H9 (cell line): Measurements from ENCODE around the gene CCDC33. TPM values are rescaled to one million over a fixed set of nuclear protein-coding genes. Genes with fewer than 3 reads are reported as not detected.

ENCODE experiments used
- DNase-seq: peaks from one replicate; pipeline ENCODE4 v3.0.0-alpha.2; 2017
- H2AFZ ChIP-seq: one replicate; pipeline ENCODE4 v1.6.1; 2013; ENCODE audit warnings: mild to moderate bottlenecking, low read length, control low read depth, moderate library complexity
- H2AK5ac ChIP-seq: 2 replicates; pipeline ENCODE4 v1.6.1; 2013; ENCODE audit warnings: low read length, control low read depth, mixed read lengths; ENCODE audit not compliant: insufficient read length
- H2BK120ac ChIP-seq: one replicate; pipeline ENCODE4 v1.6.1; 2013; ENCODE audit warnings: low read depth, mild to moderate bottlenecking, low read length, control low read depth, inconsistent platforms; ENCODE audit not compliant: poor library complexity, severe bottlenecking
- H2BK12ac ChIP-seq: 2 replicates; pipeline ENCODE4 v1.6.1; 2013; ENCODE audit warnings: low read length, control low read depth, mixed read lengths, low read depth; ENCODE audit not compliant: insufficient read length
- H2BK15ac ChIP-seq: 2 replicates; pipeline ENCODE4 v1.6.1; 2013; ENCODE audit warnings: low read depth, low read length, control low read depth
- H2BK20ac ChIP-seq: one replicate; pipeline ENCODE4 v1.6.1; 2013; ENCODE audit warnings: low read depth, mild to moderate bottlenecking, low read length, control low read depth, inconsistent platforms; ENCODE audit not compliant: poor library complexity, severe bottlenecking
- H2BK5ac ChIP-seq: 2 replicates; pipeline ENCODE4 v1.6.1; 2013; ENCODE audit warnings: low read length, control low read depth, mixed read lengths; ENCODE audit not compliant: insufficient read length
- H3K14ac ChIP-seq: 2 replicates; pipeline ENCODE4 v1.6.1; 2013; ENCODE audit warnings: low read length, control low read depth; ENCODE audit not compliant: insufficient read depth
- H3K18ac ChIP-seq: 2 replicates; pipeline ENCODE4 v1.6.1; 2013; ENCODE audit warnings: low read depth, mild to moderate bottlenecking, mixed read lengths, low read length, control low read depth; ENCODE audit not compliant: insufficient read length
- H3K23ac ChIP-seq: 2 replicates; pipeline ENCODE4 v1.6.1; 2013; ENCODE audit warnings: low read length, control low read depth, mixed read lengths, low read depth; ENCODE audit not compliant: insufficient read length
- H3K23me2 ChIP-seq: 2 replicates; pipeline ENCODE4 v1.6.1; 2013; ENCODE audit warnings: low read depth, mild to moderate bottlenecking, mixed read lengths, low read length, control low read depth; ENCODE audit not compliant: insufficient read length, poor library complexity, severe bottlenecking
- H3K27ac ChIP-seq: 2 replicates; pipeline ENCODE4 v1.5.1; 2013; ENCODE audit warnings: low read length, control low read depth, mixed read lengths, low read depth; ENCODE audit not compliant: insufficient read length
- H3K27me3 ChIP-seq: 2 replicates; pipeline ENCODE4 v1.6.1; 2013; ENCODE audit warnings: low read length, control low read depth, inconsistent platforms; ENCODE audit not compliant: insufficient read depth
- H3K4ac ChIP-seq: 2 replicates; pipeline ENCODE4 v1.6.1; 2013; ENCODE audit warnings: low read depth, mild to moderate bottlenecking, control low read depth, inconsistent platforms, low read length, moderate library complexity
- H3K4me1 ChIP-seq: 2 replicates; pipeline ENCODE4 v1.6.1; 2013; ENCODE audit warnings: low read length, control low read depth, inconsistent platforms; ENCODE audit not compliant: insufficient read depth
- H3K4me2 ChIP-seq: 2 replicates; pipeline ENCODE4 v1.6.1; 2013; ENCODE audit warnings: low read length, control low read depth, mixed read lengths; ENCODE audit not compliant: insufficient read length, insufficient read depth
- H3K56ac ChIP-seq: 2 replicates; pipeline ENCODE4 v1.6.1; 2013; ENCODE audit warnings: low read depth, mild to moderate bottlenecking, mixed read lengths, low read length, control low read depth; ENCODE audit not compliant: insufficient read length
- H3K79me1 ChIP-seq: 2 replicates; pipeline ENCODE4 v1.6.1; 2013; ENCODE audit warnings: low read depth, mild to moderate bottlenecking, moderate library complexity, low read length, control low read depth, inconsistent platforms; ENCODE audit not compliant: insufficient read depth, poor library complexity, severe bottlenecking
- H3K79me2 ChIP-seq: 2 replicates; pipeline ENCODE4 v1.6.1; 2013; ENCODE audit warnings: low read length, control low read depth, inconsistent platforms; ENCODE audit not compliant: insufficient read depth
- H3K9ac ChIP-seq: 2 replicates; pipeline ENCODE4 v1.6.1; 2013; ENCODE audit warnings: low read length, control low read depth, mixed read lengths; ENCODE audit not compliant: insufficient read length; ENCODE audit errors: extremely low read depth
- H3K9me3 ChIP-seq: one replicate; pipeline ENCODE4 v1.6.1; 2013; ENCODE audit warnings: low read depth, low read length, inconsistent platforms; ENCODE audit not compliant: control insufficient read depth
- H3T11ph ChIP-seq: one replicate; pipeline ENCODE4 v1.6.1; 2013; ENCODE audit warnings: mild to moderate bottlenecking, low read length, control low read depth, inconsistent platforms
- H4K20me1 ChIP-seq: one replicate; pipeline ENCODE4 v1.6.1; 2013; ENCODE audit not compliant: control insufficient read depth, insufficient read length, insufficient read depth
- H4K5ac ChIP-seq: 2 replicates; pipeline ENCODE4 v1.6.1; 2013; ENCODE audit warnings: low read depth, mild to moderate bottlenecking, mixed read lengths, low read length, control low read depth; ENCODE audit not compliant: insufficient read length
- H4K8ac ChIP-seq: replicated peaks from 2 replicates; pipeline ENCODE4 v1.6.1; 2013; ENCODE audit warnings: low read length, control low read depth, mixed read lengths, low read depth; ENCODE audit not compliant: insufficient read length
- H4K91ac ChIP-seq: 2 replicates; pipeline ENCODE4 v1.6.1; 2013; ENCODE audit warnings: low read depth, mild to moderate bottlenecking, moderate library complexity, mixed read lengths, low read length, control low read depth; ENCODE audit not compliant: insufficient read length
- H3K27ac Mint-ChIP-seq, 3 experiments: 2 replicates in 2 of 3; 3 replicates in 1 of 3; pipeline ENCODE4 v1.8.0; 2020 to 2021; ENCODE audit warnings: mixed read lengths in 3 of 3, mild to moderate bottlenecking in 1 of 3, moderate library complexity in 1 of 3
- H3K27me3 Mint-ChIP-seq: 2 replicates; pipeline ENCODE4 v1.8.0; 2021; ENCODE audit warnings: low read depth, mild to moderate bottlenecking, moderate library complexity, mixed read lengths
- H3K36me3 Mint-ChIP-seq, 3 experiments: 2 replicates in 2 of 3; 3 replicates in 1 of 3; pipeline ENCODE4 v1.8.0; 2020 to 2021; ENCODE audit warnings: low read depth in 3 of 3, mixed read lengths in 3 of 3; ENCODE audit not compliant: insufficient read depth in 1 of 3
- H3K4me1 Mint-ChIP-seq, 2 experiments: 2 replicates each; pipeline ENCODE4 v1.8.0; 2020; ENCODE audit warnings: mixed read lengths in 2 of 2
- H3K4me3 Mint-ChIP-seq, 2 experiments: 2 replicates in 1 of 2; 3 replicates in 1 of 2; pipeline ENCODE4 v1.8.0; 2020 to 2021; ENCODE audit warnings: mild to moderate bottlenecking in 2 of 2, mixed read lengths in 2 of 2, moderate library complexity in 1 of 2
- H3K9me3 Mint-ChIP-seq, 2 experiments: 2 replicates in 1 of 2; 3 replicates in 1 of 2; pipeline ENCODE4 v1.8.0; 2020; ENCODE audit warnings: mild to moderate bottlenecking in 2 of 2, mixed read lengths in 2 of 2, moderate library complexity in 1 of 2
- whole genome bisulfite sequencing: extraction: QIAGEN DNeasy Blood & Tissue Kit; methylation state at CpG from one replicate; pipeline ENCODE4 v1.1.7; 2013; ENCODE audit warnings: missing lambda C conversion rate, low lambda C conversion rate, mixed read lengths; ENCODE audit not compliant: insufficient read length; ENCODE audit errors: extremely low coverage; 5-methylcytosine and 5-hydroxymethylcytosine counted together
- total RNA-seq: library from RNA; stranded (reverse); gene quantifications from 2 replicates; pipeline ENCODE4 v1.2.1, GENCODE V29; 2021
- TF ChIP-seq, protein P1 (sequence below): fragments of 200-600 bp; sonication (generic); conservative IDR thresholded peaks from 3 replicates; pipeline ENCODE4 v1.8.0; 2021; ENCODE audit warnings: antibody characterized with exemption, mild to moderate bottlenecking

CCDC33 gene
- total RNA-seq, 1 experiment from 2014 or later, result 4.6 TPM

- no peak overlapping the region for H3K18ac ChIP-seq
- H2BK12ac ChIP-seq, result no peak overlapping the region
- H2BK20ac ChIP-seq, result no peak overlapping the region
- no peak overlapping the region for H2BK5ac ChIP-seq
- H3K9me3 ChIP-seq, result no peaks in the 10 kb centered on the region
- no peak overlapping the region for H2BK120ac ChIP-seq
- Mint-ChIP-seq H3K27ac (no peak overlapping the region), H3K4me1 (peaks cover 0 to 9% of the 10 kb centered on the region in 2 experiments), H3K4me3 (no peak overlapping the region), H3K27me3 (peaks cover 2% of the 10 kb centered on the region), H3K36me3 (no peaks in the 10 kb centered on the region; a peak in 2 of 7 replicates), H3K9me3 (no peaks in the 10 kb centered on the region)
- no peaks in the 10 kb centered on the region for H4K20me1 ChIP-seq
- H3K27ac ChIP-seq, result no peak overlapping the region
- H3T11ph ChIP-seq, result no peak overlapping the region
- no peak overlapping the region for H3K9ac ChIP-seq
- H3K79me1 ChIP-seq, result no peaks in the 10 kb centered on the region
- H4K8ac ChIP-seq, result no peak overlapping the region
- no peak overlapping the region for H2AK5ac ChIP-seq
- no peak overlapping the region for H2AFZ ChIP-seq
- H3K23me2 ChIP-seq, result no peaks in the 10 kb centered on the region
- H3K4ac ChIP-seq, result no peak overlapping the region
- H4K5ac ChIP-seq, result no peak overlapping the region
- H3K4me2 ChIP-seq, result no peak overlapping the region
- no peaks in the 10 kb centered on the region for H3K79me2 ChIP-seq
- TF ChIP-seq, protein P1, sequence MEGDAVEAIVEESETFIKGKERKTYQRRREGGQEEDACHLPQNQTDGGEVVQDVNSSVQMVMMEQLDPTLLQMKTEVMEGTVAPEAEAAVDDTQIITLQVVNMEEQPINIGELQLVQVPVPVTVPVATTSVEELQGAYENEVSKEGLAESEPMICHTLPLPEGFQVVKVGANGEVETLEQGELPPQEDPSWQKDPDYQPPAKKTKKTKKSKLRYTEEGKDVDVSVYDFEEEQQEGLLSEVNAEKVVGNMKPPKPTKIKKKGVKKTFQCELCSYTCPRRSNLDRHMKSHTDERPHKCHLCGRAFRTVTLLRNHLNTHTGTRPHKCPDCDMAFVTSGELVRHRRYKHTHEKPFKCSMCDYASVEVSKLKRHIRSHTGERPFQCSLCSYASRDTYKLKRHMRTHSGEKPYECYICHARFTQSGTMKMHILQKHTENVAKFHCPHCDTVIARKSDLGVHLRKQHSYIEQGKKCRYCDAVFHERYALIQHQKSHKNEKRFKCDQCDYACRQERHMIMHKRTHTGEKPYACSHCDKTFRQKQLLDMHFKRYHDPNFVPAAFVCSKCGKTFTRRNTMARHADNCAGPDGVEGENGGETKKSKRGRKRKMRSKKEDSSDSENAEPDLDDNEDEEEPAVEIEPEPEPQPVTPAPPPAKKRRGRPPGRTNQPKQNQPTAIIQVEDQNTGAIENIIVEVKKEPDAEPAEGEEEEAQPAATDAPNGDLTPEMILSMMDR, result no peak
- H3K27me3 ChIP-seq, result no peaks in the 10 kb centered on the region
- H3K4me1 ChIP-seq, result no peaks in the 10 kb centered on the region
- DNase-seq, result no peak
- no peak overlapping the region for H3K56ac ChIP-seq
- no peak overlapping the region for H2BK15ac ChIP-seq
- WGBS, result no CpG with 5 or more reads among the region's 6 CpGs
- H3K23ac ChIP-seq, result no peak overlapping the region
- no peak overlapping the region for H3K14ac ChIP-seq
- no peak overlapping the region for H4K91ac ChIP-seq
Observed at GRCh38 chr15:74193905-74194304, 42.2 kb upstream of the CCDC33 start.
